Retina (tissue), 1 donor: Measurements from ENCODE around the gene SKI.
"Not testable (repeated sequence)": the region's sequence is repeated elsewhere in the genome, so short reads cannot be mapped to it uniquely, and the experiment has no call there.

Experiments
- DNase-seq: peaks from one replicate; pipeline ENCODE4 v3.0.0-alpha.2; 2016

SKI gene

DNA sequence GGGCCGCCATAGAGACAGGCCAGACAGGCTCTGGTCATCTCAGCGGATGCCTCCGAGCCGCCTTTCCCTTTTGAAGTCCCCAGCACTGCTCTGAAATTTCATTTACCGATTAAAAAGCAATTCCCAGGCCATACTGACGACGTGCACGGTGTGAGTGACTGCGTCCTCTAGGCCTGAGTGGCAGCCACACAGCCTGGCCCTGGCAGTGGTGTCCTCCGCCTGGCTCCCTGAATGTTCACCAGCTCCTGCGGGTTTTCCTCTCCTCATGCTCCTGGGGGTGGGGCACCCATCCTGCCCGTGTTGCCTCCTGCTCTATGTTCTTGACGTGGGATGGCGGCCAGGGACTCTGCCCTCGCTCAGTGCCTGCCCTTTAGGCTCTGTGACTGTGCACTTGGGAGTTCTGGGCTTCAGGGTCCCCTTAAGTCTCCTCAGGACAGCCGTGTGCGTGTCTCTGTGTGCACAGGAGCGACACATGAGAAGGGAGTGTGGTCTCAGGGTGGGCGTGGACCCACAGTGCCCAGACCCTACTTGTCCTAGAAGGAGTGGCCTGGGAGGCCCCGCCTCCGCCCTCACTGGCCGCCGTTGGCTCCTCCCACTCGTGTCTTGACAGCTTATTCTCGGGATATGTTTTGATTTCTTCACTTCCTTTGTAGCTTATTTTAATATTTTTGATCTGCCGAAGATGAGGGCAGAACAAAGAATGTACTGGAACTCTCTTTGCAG lies 3.6 kb downstream of the SKI start:
- DNase-seq, result peak; percentile 84

GRCh38 chr1:2232255-2232915 lies 4.3 kb downstream of the SKI start:
- no peak for DNase-seq

DNA sequence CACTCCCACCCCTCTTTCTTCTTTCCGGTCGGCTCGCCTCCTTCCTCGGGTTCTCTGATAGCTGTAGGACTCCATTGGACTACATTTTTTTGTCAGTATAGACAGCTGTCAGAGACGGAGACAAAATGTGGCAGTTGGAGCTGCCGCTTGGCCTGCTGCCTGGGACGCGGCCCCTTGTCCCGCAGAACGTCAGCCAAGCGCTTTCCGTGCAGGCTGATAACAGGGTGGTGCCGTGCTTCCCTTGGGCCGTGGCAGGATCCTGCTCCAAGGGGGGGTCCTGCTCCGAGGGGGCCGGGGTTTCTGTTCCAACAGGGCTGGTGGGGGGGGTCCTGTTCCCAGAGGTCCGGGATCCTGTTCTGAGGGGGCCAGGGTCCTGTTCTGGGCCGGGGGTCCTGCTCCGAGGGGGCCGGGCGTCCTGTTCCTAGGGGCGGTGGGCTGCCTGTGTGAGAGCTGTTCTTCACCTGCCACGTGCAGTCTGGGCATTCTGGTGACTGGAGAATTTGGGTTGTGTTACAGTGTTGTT lies 4.9 kb downstream of the SKI start:
- DNase-seq, result peak; percentile 54

GRCh38 chr1:2233468-2233867 lies 5.3 kb downstream of the SKI start:
- peak; percentile 35 for DNase-seq

DNA sequence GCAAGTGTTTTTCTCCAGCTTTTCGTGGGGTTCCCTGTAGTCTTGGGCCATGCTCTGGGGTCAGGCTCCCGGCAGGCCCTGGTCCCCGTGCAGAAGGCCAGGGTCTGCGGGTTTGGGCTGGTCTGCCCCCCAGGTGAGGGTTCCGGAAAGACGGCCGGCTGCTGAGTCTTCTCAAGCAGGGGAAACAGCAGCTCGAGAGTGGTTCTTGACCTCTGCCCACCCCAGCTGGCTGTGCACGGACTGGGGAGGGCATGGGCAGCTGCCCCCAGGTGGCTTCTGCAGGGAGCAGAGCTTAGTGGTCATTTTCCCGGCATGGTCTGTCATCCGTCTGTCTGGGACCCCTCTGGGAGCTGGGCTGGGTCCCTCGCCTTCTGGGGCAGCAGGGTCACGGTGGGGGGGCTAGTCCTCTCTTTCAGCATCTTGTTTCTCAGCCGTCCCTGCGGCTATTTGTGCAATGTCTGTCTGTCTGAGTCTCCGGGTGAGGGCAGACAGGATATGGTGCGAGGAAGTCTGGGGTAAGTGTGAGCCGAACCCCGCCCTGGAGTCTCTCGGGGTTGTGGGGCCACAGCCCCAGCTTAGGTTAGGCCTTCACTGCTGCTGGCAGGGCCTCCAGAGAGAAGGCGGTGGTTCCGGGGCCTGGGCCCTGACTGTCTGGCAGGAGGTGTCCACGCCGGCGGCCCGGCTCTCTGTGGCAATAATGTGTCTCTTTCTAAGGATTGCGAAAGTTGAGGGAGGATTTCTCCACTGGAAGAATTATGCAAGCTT lies 6.1 kb downstream of the SKI start:
- DNase-seq, result peak; percentile 45

DNA sequence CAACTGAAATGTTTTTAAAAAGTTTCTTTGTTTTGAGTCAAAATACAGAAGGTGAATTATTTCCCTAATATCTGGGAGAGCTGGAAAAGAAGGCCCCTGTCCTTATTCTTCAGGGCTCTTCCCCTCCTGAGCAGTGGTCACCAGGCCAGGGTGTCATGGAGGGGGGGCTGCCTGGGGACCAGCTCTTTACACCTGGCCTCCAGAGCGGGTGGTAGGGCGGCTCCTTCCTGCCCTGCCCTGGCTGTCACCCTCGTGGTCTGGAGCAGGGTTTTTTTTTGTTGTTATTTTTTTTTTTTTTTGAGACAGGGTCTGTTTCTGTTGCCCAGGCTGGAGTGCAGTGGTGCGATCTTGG lies 6.6 kb downstream of the SKI start:
- no peak for DNase-seq

DNA sequence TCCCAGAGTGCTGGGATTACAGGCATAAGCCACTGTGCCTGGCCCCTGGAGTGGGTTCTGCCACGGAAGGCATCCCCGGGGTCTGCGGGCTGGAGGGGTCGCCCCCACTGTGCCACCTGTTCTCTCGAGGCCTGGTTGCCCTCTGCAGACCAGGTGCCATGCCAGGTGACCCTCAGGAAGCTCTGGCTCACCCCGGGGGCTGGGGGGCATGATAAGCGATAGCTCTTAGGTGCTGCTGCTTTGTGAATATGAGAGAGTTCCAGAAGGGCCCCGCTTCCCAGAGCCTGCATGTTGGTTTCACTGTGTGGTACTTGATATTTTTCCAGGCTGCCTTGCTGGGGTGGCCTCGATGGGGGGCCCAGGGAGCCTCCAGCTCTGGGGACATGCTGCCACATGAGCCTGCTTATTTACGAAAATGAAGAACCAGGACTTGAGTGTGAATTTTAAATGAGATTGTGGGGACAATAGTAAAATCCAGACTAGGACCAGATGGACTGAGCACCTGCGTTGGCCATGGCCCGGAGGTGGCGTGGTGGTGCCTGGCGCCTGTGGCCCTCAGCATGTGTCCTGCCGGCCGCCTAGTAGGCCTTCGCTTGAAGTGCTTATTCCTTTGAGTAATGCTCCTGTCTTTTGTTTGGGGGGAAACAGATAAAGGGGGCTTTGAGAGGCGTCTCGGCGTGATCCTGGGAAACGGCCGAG lies 7.3 kb downstream of the SKI start:
- no peak for DNase-seq

- peak; percentile 24 for DNase-seq
Measured at GRCh38 chr1:2236695-2237677, 8.9 kb downstream of the SKI start.

DNA sequence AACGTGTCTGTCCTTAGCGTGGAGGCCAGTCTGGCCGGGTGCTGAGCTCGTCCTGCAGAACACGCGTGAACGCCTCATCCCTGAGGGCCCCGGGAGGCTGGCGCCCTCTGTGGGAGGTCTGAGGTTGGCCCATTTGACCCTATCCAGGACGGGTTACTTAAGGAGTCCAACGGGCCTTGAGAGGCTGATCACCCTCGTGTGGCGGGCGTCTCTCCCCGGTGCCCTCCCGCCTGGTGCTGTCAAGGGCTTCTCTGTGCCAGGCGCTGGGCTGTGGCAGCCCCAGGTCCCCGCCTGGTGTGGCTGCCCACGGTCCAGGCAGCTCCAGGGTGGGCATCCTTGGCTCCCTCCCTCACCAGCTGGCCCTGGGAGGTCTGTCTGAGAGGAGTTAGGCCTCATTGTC lies 9.7 kb downstream of the SKI start:
- DNase-seq, result peak; percentile 36

GRCh38 chr1:2238361-2239012 lies 10.4 kb downstream of the SKI start:
- peak; percentile 7 for DNase-seq

GRCh38 chr1:2239013-2239370 lies 10.9 kb downstream of the SKI start:
- DNase-seq, result no peak

GRCh38 chr1:2239384-2239985 lies 11.4 kb downstream of the SKI start:
- peak; percentile 28 for DNase-seq

DNA sequence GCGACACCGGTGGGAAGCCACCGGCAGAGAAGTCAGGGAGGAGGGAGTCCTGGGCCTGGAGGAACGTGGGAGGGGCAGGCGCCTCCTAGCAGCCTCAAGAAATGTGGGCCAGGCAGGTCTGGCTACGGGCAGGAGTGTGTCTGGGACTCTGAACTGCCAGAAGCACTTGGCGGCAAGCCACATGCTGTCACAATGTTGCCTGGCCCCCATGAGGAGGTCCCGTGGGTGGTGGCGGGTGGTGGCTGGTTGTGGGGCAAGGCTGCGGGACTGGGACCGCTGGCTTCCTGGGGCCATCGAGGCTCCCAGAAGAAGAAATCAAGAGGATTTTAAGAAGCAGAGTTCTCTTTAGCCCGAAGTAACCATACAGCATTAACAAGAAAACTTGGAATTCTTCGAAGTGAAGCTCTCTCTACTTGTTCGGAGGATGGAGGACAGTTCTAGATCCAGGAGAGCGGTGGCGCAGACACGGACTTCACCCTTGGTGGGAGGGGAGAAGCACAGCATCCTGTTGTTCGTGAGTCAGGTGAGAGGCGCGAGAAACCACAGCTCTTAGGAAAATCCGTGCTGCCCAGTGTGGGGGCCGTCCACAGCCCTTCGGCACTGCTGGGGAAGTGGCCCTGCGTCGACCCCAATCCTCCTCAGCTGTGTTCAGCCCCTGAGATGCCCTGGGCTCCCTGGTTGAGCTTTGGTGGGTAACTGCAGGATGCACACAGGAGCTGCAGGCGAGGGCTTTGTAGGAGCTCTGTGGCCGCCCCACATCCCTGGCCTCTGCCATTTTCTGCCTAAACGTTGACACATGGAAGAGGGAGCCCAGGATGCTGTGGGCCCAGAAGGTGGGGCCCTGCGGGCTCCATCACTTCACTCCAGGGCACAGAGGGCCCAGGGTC lies 12.4 kb downstream of the SKI start:
- peak; percentile 50 for DNase-seq

- peak; percentile 32 for DNase-seq
Measured at GRCh38 chr1:2241820-2242219, 13.7 kb downstream of the SKI start.

- peak; percentile 72 for DNase-seq
Measured at GRCh38 chr1:2242814-2243725, 15.0 kb downstream of the SKI start.

DNA sequence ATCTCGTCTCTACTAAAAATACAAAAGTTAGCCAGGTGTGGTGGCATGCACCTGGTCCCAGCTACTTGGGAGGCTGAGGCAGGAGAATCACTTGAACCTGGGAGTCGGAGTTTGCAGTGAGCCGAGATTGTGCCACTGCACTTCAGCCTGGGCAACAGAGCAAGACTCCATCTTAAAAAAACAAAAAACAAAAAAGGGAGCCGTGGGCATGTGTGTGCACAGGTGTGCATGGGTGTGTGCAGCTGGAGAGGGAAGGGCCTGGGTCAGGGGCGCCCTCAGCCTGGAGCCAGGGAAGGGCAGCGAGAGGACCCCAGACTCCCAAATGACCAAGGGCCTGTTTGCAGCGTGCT lies 18.9 kb downstream of the SKI start:
- DNase-seq, result not testable (repeated sequence)

DNA sequence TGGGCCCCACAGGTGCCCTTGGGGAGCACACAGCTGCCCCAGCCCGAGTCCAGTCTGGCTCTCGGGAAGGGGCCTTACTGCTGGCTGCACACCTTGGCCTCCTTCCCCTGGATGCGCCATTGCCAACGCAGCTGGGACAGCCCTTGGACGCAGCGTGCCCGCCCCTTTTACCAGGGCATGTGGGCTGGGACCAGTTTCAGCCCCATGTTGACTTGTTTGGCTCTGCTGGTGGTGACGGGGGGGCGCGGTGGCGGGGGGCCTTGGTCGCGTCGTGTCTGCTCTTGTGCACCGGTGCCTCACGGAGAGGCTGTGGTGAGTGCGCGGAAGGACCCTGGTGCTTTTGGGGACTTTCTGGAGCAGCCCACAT lies 19.6 kb downstream of the SKI start:
- no peak for DNase-seq

DNA sequence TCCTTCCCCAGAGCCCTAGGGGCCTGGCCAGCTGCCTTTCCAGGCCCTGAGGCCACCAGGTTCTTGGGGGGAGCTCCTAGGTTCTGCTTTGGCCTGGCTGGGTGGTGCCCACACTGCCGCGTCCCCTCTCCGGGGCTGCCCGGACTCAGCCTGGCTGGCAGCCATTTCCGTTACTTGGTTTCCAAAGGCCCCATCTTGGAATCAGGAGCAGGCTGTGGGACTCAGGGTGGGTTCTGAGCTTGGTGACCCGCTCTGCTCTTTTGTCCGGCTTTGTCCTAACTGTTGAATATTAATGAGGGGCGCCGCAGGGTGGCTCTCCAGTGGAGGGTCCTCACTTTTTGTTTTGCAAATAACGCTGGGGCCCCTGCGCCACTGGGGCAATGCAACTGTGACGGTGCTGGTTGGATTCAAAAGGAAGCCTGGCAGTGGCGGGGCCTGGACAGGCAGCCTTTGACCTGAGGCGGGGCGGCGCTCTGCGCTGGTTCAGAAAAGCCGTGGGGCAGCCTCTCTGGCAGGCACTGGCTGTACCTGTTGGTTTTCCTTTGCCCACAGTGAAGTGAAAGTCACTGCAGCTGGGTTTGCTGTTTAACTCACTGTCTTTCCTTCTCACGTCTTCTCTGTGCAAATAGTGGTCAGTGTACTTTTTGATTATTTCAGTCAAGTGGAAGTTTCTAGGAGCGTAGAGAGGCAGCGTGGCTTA lies 20.2 kb downstream of the SKI start:
- peak; percentile 71 for DNase-seq
